ENCODE results near the gene PNMA6E. TPM values are rescaled to one million over a fixed set of nuclear protein-coding genes. Genes with fewer than 3 reads are reported as not detected.
A peak's percentile ranks its signal among the peaks of the same experiment; 100 is the strongest.

PNMA6E gene
- total and polyA plus RNA-seq, 2 experiments from 2014 or later = 0.06 TPM; not detected in 1

GRCh38 chrX:153444333-153445011, 43.3 kb upstream of the PNMA6E start:
- DNase-seq (ENCODE audit: low read depth in 1 of 2, low spot score in 1 of 2) = no peak
- no peaks in the 10 kb centered on the region for H3K36me3 ChIP-seq

GRCh38 chrX:153443476-153444332, 42.6 kb upstream of the PNMA6E start:
- no peak for DNase-seq (ENCODE audit: low read depth in 1 of 2, low spot score in 1 of 2)
- Histone ChIP-seq H3K4me1 (ENCODE audit: low read depth) (no peaks in the 10 kb centered on the region), H3K27me3 (no peaks in the 10 kb centered on the region), H3K9me3 (ENCODE audit: low read depth) (no peaks in the 10 kb centered on the region), H3K4me3 (no peak overlapping the region), H3K27ac (no peak overlapping the region), H3K36me3 (no peaks in the 10 kb centered on the region)
- TF ChIP-seq CTCF (IDR thresholded peaks at IDR 0.05; ENCODE audit: low read depth, low read length) = no peak

More at GRCh38 chrX:153444333-153445011, 43.3 kb upstream of the PNMA6E start:
- H3K4me1 ChIP-seq (ENCODE audit: low read depth) = no peaks in the 10 kb centered on the region
- H3K27me3 ChIP-seq = no peaks in the 10 kb centered on the region
- TF ChIP-seq CTCF (IDR thresholded peaks at IDR 0.05; ENCODE audit: low read depth, low read length) = no peak
- no peak overlapping the region for H3K4me3 ChIP-seq
- no peak overlapping the region for H3K27ac ChIP-seq
- no peaks in the 10 kb centered on the region for H3K9me3 ChIP-seq (ENCODE audit: low read depth)

- Histone ChIP-seq H3K27ac (no peak overlapping the region), H3K4me1 (ENCODE audit: low read depth) (no peaks in the 10 kb centered on the region), H3K36me3 (no peaks in the 10 kb centered on the region), H3K27me3 (no peaks in the 10 kb centered on the region), H3K9me3 (ENCODE audit: low read depth) (no peaks in the 10 kb centered on the region), H3K4me3 (no peak overlapping the region)
- no peak for TF ChIP-seq CTCF (IDR thresholded peaks at IDR 0.05; ENCODE audit: low read depth, low read length)
- DNase-seq (ENCODE audit: low read depth in 1 of 2, low spot score in 1 of 2) = no peak
Measured at GRCh38 chrX:153442463-153442862, 41.3 kb upstream of the PNMA6E start.

GRCh38 chrX:153441981-153442380, 40.8 kb upstream of the PNMA6E start:
- no peaks in the 10 kb centered on the region for H3K27me3 ChIP-seq
- H3K36me3 ChIP-seq = no peaks in the 10 kb centered on the region
- H3K4me3 ChIP-seq = no peak overlapping the region
- no peak for DNase-seq (ENCODE audit: low read depth in 1 of 2, low spot score in 1 of 2)
- H3K4me1 ChIP-seq (ENCODE audit: low read depth) = no peaks in the 10 kb centered on the region
- no peak overlapping the region for H3K27ac ChIP-seq
- no peaks in the 10 kb centered on the region for H3K9me3 ChIP-seq (ENCODE audit: low read depth)
- no peak for TF ChIP-seq CTCF (IDR thresholded peaks at IDR 0.05; ENCODE audit: low read depth, low read length)

- DNase-seq (ENCODE audit: low read depth in 1 of 2, low spot score in 1 of 2) = peak in 1 of 2 donors; percentile 7
- Histone ChIP-seq H3K27me3 (no peaks in the 10 kb centered on the region), H3K4me3 (no peak overlapping the region), H3K9me3 (ENCODE audit: low read depth) (no peaks in the 10 kb centered on the region), H3K4me1 (ENCODE audit: low read depth) (no peaks in the 10 kb centered on the region), H3K27ac (no peak overlapping the region), H3K36me3 (no peaks in the 10 kb centered on the region)
- TF ChIP-seq CTCF (IDR thresholded peaks at IDR 0.05; ENCODE audit: low read depth, low read length) = no peak
Measured at GRCh38 chrX:153441296-153441695, 40.1 kb upstream of the PNMA6E start.

All from cardiac muscle cell (in vitro differentiated cells and primary cell).